Left colon (tissue), 2 donors: Measurements from ENCODE around the gene KLK15. TPM values are rescaled to one million over a fixed set of nuclear protein-coding genes. Genes with fewer than 3 reads are reported as not detected.
"Not testable (repeated sequence)": the region's sequence is repeated elsewhere in the genome, so short reads cannot be mapped to it uniquely, and the experiment has no call there.

Experiments
- ATAC-seq: fragments of 200-7000 bp; cut with Tn5 transposase; one replicate; pipeline ENCODE4 v1.9.1; 2020; ENCODE audit warnings: mild to moderate bottlenecking, moderate library complexity
- DNase-seq, 2 donors: peaks; one replicate each; pipeline ENCODE4 v3.0.0-alpha.2; 2020
- intact Hi-C, 2 donors: fragments of 100-400 bp; cut with DNase I in 1 of 2; cut with micrococcal nuclease in 1 of 2; formaldehyde crosslinking; loops; one replicate each; pipeline versions ENCODE4 v1.11.2 to v1.14.0; 2022; cut with DNase I, micrococcal nuclease
- total RNA-seq, 2 donors: library from RNA; stranded (reverse); fragmentation: NEBNext Ultra II Directional; extraction: Animal tissue kit (Norgen Biotek cat#: 25700); gene quantifications; one replicate each; pipeline ENCODE4 v1.2.1, GENCODE V29; 2021
- donor health status: DM: no; HTN: no; CAD: no.
- donor health status: DM: yes; HTN: yes; CAD: no.

Gene KLK15
- total RNA-seq, 2 donors from 2014 or later, result 4.5 to 8.5 TPM

DNA sequence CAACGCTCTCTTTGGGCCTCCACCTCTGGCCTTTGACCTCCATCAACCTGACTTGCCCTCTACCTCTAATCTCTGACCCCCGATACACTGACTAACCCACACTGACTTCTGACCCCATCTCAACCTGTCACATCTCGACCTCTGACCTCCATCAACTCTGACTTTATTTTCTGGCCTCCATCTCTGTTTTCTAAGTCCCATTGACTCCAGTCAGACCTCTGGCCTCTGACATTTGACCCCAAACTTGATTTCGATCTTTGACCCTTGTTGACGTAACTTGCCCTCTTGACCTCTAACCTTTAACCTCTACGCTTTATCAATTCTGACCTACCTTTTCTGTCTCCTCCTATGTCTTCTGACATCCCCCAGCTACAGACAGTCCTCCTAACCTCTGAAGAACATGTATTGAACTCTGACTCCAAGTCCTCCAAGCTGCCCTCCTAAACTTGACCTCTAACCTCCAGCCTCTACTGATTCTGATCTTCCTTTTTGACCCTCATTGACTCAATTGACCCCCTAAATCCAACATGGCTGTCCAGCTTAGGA is 42.4 kb downstream of the KLK15 start:
- intact Hi-C loops, result no loop called here
- ATAC-seq (no peak), DNase-seq (no peak)

DNA sequence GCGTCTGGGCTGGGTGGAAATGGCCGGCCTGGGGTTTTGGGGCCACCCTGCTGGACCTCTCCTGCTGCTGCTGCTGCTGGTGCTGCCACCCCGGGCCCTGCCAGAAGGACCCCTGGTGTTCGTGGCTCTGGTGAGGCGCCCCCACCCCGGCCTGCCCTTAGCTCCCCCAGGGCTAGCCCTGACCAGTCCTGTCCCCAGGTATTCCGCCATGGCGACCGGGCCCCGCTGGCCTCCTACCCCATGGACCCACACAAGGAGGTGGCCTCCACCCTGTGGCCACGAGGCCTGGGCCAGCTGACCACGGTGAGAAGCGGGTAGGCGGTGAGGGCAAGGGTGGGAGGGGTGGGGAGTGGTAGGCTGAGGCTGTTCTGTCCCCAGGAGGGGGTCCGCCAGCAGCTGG is 43.0 kb downstream of the KLK15 start, which contains the start of gene ACP4:
ACP4 (plus strand) TSS at position 20 of the 400 bp plus-strand sequence; CDS start at position 20, 0 bp downstream.
- DNase-seq (no peak), ATAC-seq (no peak)
- intact Hi-C loops, result no loop called here

DNA sequence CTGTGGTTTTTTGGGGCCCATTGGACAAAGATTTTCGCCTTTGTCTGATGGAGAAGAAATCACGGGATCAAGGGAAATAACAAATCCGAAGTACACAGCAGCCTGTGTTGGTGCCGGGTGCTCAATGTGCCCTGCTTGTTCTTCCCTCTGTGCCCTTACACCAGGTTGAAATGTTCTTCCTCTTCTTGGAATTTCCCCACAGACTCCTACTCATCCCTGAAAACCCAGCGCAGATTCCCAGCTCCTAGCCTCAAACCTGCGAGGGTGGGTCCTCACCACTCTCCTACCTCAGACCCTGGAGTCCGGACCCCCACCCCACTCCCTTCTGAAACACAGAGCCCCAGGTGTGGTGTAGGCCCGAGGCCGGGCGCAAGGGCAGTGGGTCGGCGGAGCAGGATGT is 48.0 kb downstream of the KLK15 start:
- ATAC-seq (no peak), DNase-seq (no peak)
- intact Hi-C loops, result loop anchor here in 1 of 2 donors (10.0 kb wide), 1 partner anchor 81 kb away; no protein-coding TSS in a partner anchor

DNA sequence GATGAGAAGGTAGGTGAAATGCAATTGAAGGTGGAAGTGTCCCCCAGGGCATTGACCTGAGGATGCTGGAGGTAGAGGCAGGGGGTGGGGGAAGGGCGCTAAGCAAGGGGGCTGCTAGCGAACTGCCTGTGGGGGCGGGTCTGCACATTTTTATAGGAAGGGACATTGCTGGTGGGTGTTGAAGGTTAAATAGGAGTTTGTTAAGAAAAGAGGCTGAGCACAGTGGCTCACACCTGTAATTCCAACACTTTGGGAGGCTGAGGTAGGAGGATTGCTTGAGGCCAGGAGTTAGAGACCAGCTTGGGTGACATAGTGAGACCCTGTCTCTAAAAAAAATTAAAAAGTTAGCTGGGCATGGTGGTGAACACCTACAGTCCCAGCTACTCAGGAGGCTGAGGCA is 48.7 kb downstream of the KLK15 start:
- ATAC-seq, result no peak
- intact Hi-C loops, result loop anchor here in 1 of 2 donors (10.0 kb wide), 1 partner anchor 80 kb away; no protein-coding TSS in a partner anchor
- no peak for DNase-seq

DNA sequence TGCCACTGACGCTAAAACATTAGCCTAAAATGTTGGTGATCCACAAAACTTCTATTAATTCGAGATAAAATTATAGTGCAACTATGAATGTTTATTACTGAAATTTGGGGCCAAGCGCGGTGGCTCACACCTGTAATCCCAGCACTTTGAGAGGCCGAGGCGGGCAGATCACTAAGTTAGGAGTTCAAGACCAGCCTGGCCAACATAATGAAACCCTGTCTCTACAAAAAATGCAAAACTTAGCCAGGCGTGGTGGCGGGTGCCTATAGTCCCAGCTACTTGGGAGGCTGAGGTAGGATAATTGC is 49.6 kb downstream of the KLK15 start:
- ATAC-seq, DNase-seq: not testable (repeated sequence)
- intact Hi-C loops, result loop anchor here in 1 of 2 donors (10.0 kb wide), 1 partner anchor 79 kb away; no protein-coding TSS in a partner anchor

DNA sequence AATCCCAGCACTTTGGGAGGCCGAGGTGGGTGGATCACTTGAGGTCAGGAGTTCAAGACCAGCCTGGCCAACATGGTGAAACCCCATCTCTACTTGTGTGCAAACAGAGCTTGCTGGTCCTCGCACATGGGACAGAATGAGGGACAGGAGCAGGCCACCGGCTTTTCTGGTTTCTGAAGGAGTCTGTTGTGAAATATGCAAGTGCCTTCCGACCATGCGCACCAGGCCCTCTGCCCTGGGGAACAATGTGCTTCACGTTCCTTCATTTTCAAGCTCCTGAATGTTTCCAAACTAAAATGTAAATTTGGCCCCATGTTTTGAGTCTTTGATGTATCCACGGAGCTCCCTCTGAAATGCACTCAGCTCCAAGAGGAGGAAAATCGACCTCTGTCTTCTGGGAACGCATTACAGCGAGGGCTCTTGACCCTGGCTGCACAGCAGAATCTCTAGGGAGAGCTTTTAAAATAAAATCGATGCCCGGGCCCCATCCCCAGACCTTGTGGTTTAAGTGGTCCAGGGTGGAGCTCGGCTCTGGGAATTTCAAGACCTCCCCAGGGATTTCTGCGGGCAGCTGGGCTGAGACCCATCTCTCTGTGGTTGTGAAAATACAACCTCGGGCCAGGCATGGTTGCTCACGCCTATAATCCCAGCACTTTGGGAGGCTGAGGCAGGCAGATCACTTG is 52.5 kb downstream of the KLK15 start:
- no peak for ATAC-seq
- no peak for DNase-seq
- intact Hi-C loops, result loop anchor here in 1 of 2 donors (10.0 kb wide), 1 partner anchor 76 kb away; no protein-coding TSS in a partner anchor

DNA sequence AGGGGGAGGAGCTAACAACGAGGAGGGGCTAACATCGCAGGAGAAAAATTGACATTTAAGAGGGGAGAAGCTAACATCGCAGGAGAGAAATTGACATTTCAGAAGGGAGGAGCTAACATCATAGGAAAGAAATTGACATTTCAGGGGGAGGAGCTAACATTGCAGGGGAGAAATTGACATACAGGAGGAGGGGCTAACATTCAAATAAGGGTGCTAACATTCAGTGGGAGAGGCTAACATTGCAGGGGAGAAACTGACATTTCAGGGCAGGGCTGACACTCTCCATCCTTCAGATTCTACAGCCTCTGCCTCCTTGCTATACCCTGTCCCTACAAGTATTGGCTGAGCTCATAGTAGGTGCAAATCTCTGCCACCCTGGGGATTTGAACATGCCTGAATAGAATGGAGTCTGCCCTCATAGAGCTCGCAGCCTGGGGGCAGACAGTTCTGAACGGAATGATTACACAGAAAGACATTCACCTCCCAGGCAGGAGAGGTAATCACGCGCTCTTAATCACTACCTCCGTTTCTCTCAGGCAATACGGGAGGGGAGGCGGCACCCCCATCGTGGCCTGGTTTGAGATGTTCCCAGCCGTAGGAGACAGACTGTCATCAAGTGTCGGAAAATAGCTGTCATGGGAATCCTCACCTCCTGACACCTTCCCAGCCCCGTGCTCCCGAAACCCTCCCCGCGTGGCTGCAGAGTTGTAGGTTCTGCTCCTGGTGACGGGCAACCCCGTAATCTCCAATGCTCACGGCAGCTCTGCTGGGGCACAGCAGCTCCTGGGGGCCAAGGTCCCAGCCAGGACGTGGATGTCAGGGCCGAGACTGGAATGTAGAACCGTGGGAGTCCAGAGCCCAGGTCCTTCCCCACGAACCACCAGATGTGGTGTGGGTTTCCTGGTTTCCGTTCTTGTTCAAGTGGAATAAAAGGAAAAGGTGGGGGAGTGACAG is 53.6 kb downstream of the KLK15 start:
- intact Hi-C loops, result loop anchor here in 1 of 2 donors (10.0 kb wide), 1 partner anchor 75 kb away; no protein-coding TSS in a partner anchor
- DNase-seq (no peak), ATAC-seq (no peak)

DNA sequence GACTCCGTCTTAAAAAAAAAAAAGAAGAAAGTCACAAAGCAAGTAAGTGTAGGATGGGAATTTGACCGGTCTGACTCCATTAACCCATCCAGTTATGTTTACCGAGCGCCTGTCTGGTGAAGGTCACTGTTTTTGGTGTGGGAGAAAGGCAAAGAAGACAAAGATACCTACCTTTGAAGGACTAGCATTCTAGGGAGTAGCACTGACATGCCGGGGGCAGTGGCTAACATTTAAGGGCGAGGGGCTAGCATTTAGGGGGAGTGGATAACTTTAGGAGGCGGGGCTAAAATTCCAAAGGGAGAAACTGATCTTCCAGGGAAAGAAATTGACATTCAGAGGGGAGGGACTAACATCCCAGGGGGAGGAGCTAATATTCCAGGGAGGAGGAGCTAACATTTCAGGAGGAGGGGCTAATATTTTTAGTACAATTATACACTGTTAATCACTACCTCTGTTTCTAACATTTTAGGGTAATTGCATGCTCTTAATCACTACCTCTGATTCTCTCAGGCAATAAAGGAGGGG is 54.4 kb downstream of the KLK15 start:
- DNase-seq, result no peak
- intact Hi-C loops, result no loop called here
- no peak for ATAC-seq

DNA sequence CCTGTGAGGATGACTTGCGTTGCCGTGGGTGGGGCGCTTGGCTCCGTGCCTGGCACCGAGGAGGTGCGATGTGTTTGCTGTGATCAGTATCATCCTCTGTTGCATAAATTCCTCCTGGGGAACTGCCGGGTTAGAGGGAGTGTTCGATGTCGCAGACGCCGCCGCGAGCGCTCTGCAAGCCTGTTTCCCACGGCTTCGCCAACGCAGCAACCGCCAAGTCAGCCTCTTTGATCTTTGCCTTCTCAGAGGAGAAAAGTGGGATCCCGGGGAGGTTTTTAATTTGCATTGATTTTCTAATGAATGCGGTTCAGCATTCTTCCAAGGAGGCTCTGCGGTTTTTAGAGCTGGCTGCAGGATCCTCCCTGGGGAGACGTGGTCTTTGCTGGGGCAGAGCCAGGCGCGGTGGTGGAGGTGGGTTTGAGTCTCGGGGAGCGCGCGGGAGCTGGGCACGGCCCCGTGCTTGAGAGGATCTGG is 55.5 kb downstream of the KLK15 start:
- DNase-seq, result no peak
- no peak for ATAC-seq
- intact Hi-C loops, result no loop called here

DNA sequence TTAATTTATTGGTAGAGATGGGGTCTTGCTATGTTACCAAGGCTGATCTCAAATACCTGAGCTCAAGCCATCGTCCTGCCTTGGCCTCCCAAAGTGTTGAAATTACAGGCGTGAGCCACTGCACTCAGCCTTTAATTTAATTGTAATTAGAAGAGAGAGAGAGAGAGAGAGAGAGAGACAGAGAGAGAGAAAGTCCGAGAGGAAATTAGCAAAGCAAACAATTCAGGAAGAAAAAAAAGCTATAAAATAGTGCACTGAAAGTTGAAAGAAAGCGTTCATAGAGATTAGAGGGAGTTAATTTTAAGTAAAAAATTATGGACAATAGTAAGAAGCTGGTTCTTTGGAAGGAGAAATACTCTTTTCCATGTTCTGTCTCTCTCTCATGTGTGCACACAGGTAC is 56.1 kb downstream of the KLK15 start:
- intact Hi-C loops, result no loop called here
- DNase-seq, result no peak
- ATAC-seq, result no peak

DNA sequence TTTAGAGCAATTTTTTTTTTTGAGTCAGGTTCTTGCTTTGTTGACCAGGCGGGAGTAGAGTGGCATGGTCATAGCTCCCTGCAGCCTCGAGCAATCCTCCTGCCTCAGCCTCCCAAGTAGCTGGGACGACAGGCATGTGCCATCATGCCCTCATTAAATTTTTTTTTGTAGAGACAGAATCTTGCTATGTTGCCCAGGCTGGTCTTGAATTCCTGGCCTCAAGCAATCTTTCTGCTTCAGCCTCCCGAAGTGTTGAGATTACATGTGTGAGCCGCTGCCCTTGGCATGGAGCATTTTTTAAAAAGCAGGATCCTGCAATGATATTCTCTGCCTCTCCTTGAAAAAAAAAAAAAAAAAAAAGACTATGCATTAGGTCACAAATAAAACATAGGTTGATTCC is 57.2 kb downstream of the KLK15 start:
- intact Hi-C loops, result no loop called here
- no peak for ATAC-seq

More for the DNA sequence above, 57.2 kb downstream of the KLK15 start:
- no peak for DNase-seq

Other genes with a start within 250 kb of the KLK15 start
- gene SYT3, start 193.7 kb downstream of the KLK15 start, total RNA-seq, result not detected
- gene C19orf81, start 184.1 kb downstream of the KLK15 start, total RNA-seq, result not detected
- gene SHANK1, start 113.8 kb downstream of the KLK15 start, total RNA-seq, result under 1 TPM; 0.21 to 0.36 TPM
- 1 to 10 TPM; 2.1 to 5.7 TPM for gene CLEC11A, start 110.2 kb downstream of the KLK15 start, total RNA-seq
- gene GPR32, start 63.1 kb downstream of the KLK15 start, total RNA-seq, result not detected
- not detected for gene ACP4, start 43.2 kb downstream of the KLK15 start, total RNA-seq
- 100 to 1,000 TPM; 182 to 236 TPM for gene KLK1, start 9.8 kb downstream of the KLK15 start, total RNA-seq
- gene KLK3, start 21.3 kb upstream of the KLK15 start, total RNA-seq, result 10 to 100 TPM in 1 of 2 donors, 1 to 10 TPM in 1; 5.7 to 11.7 TPM
- under 1 TPM in 1 of 2 donors, not detected in 1; 0.12 TPM for gene KLK2, start 39.9 kb upstream of the KLK15 start, total RNA-seq
- 1 to 10 TPM; 3.5 to 6.4 TPM for gene KLK4, start 77.8 kb upstream of the KLK15 start, total RNA-seq
- not detected for gene KLK5, start 119.5 kb upstream of the KLK15 start, total RNA-seq
- not detected for gene KLK6, start 136.0 kb upstream of the KLK15 start, total RNA-seq
- not detected for gene KLK7, start 150.3 kb upstream of the KLK15 start, total RNA-seq
- not detected for gene KLK8, start 168.0 kb upstream of the KLK15 start, total RNA-seq
- gene KLK10, start 186.1 kb upstream of the KLK15 start, total RNA-seq, result under 1 TPM; 0.37 to 0.70 TPM
- under 1 TPM; 0.47 to 0.64 TPM for gene KLK11, start 193.0 kb upstream of the KLK15 start, total RNA-seq
- gene KLK12, start 201.4 kb upstream of the KLK15 start, total RNA-seq, result under 1 TPM; 0.73 to 0.81 TPM
- under 1 TPM; 0.43 to 0.98 TPM for gene KLK13, start 231.5 kb upstream of the KLK15 start, total RNA-seq
- under 1 TPM in 1 of 2 donors, not detected in 1; 0.49 TPM for gene KLK14, start 249.3 kb upstream of the KLK15 start, total RNA-seq